Loucy (cell line): ENCODE measurements around the gene DRC1.

Experiments
- H2AFZ ChIP-seq: fragments of 200-600 bp; sonication (generic); 2 replicates; pipeline ENCODE4 v1.6.0; 2016; ENCODE audit warnings: antibody characterized with exemption, mild to moderate bottlenecking, low read length, moderate library complexity
- H3F3A ChIP-seq: fragments of 200-600 bp; 2 replicates; pipeline ENCODE4 v1.6.0; 2016; ENCODE audit warnings: antibody characterized with exemption, low read depth, mild to moderate bottlenecking
- H3K27me3 ChIP-seq: fragments of 200-600 bp; sonication (generic); 2 replicates; pipeline ENCODE4 v1.6.1; 2014; ENCODE audit warnings: low read length, mild to moderate bottlenecking; ENCODE audit not compliant: insufficient read depth, poor library complexity, severe bottlenecking
- H3K36me3 ChIP-seq: fragments of 200-600 bp; sonication (generic); 2 replicates; pipeline ENCODE4 v1.6.1; 2016; ENCODE audit warnings: low read length; ENCODE audit not compliant: insufficient read depth
- H3K4me1 ChIP-seq: fragments of 200-600 bp; sonication (generic); 2 replicates; pipeline ENCODE4 v1.5.1; 2014; ENCODE audit warnings: low read length, mild to moderate bottlenecking; ENCODE audit not compliant: insufficient read depth, poor library complexity, severe bottlenecking
- H3K4me2 ChIP-seq: fragments of 200-600 bp; sonication (generic); 2 replicates; pipeline ENCODE4 v1.6.0; 2014; ENCODE audit warnings: antibody characterized with exemption, low read length, low read depth, mild to moderate bottlenecking; ENCODE audit not compliant: poor library complexity, severe bottlenecking
- H3K4me3 ChIP-seq: fragments of 200-600 bp; sonication (generic); 2 replicates; pipeline ENCODE4 v1.5.1; 2014; ENCODE audit warnings: low read length, mild to moderate bottlenecking, mixed read lengths; ENCODE audit not compliant: poor library complexity, severe bottlenecking
- H3K79me2 ChIP-seq: fragments of 200-600 bp; sonication (generic); 2 replicates; pipeline ENCODE4 v1.6.1; 2014; ENCODE audit warnings: low read length; ENCODE audit not compliant: insufficient read depth
- H3K9ac ChIP-seq: fragments of 200-600 bp; sonication (generic); 2 replicates; pipeline ENCODE4 v1.6.0; 2014; ENCODE audit warnings: mild to moderate bottlenecking, low read depth, low read length, moderate library complexity; ENCODE audit not compliant: poor library complexity, severe bottlenecking
- H3K9me2 ChIP-seq: fragments of 200-600 bp; sonication (generic); replicated peaks from 2 replicates; pipeline ENCODE4 v1.6.1; 2016; ENCODE audit warnings: low read depth, low read length, mixed read lengths
- H3K9me3 ChIP-seq: fragments of 200-600 bp; sonication (generic); 2 replicates; pipeline ENCODE4 v1.6.1; 2014; ENCODE audit warnings: mild to moderate bottlenecking, antibody characterized with exemption, low read length, low read depth; ENCODE audit not compliant: insufficient read depth
- H4K20me1 ChIP-seq: fragments of 200-600 bp; sonication (generic); 2 replicates; pipeline ENCODE4 v1.6.0; 2014; ENCODE audit warnings: antibody characterized with exemption, low read length, mild to moderate bottlenecking; ENCODE audit not compliant: insufficient read depth, poor library complexity, severe bottlenecking
- EZH2phosphoT487 ChIP-seq: fragments of 200-600 bp; IDR thresholded peaks from 2 replicates; pipeline ENCODE4 v1.6.1; 2018; ENCODE audit warnings: antibody characterized with exemption, mild to moderate bottlenecking, moderate library complexity, borderline replicate concordance
- TF ChIP-seq, protein P1 (sequence below): fragments of 200-600 bp; sonication (generic); conservative IDR thresholded peaks from 2 replicates; pipeline ENCODE4 v1.5.1; 2014; ENCODE audit warnings: mild to moderate bottlenecking, antibody characterized with exemption, low read length

The DRC1 gene

DNA sequence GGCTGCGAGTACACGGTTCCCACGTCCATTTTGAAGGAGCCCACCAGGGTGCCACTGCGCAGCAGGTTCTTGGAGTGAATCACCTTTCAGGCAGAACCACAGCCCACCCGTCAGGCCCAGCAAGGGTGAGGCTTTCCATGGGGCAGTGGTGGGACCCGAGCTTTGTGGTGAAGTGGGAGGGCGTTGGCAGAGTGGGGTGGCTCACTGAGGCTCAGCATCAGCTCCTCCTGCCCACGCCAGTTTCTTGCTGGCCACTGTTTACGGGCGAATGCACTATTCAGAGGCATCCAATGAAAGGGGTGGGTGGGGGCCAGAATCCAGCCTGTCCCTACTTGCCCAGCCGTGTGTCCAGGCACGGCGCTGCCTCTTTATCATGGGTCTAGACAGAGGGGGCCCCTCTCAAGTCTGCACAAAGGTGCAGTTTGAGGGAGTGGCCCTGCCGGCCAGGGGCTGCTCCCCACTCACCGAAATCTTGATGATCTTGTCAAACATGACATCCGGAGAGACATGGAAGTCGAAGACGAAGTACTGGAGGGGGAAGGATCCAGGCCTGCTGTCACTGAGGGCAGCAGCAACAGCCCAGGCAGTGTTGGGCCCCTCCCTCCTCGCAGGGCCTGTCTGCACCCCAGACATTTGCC is 87.6 kb downstream of the DRC1 start:
- Histone ChIP-seq H3K9me3 (no peaks in the 10 kb centered on the region), H3K9me2 (no peaks in the 10 kb centered on the region)

DNA sequence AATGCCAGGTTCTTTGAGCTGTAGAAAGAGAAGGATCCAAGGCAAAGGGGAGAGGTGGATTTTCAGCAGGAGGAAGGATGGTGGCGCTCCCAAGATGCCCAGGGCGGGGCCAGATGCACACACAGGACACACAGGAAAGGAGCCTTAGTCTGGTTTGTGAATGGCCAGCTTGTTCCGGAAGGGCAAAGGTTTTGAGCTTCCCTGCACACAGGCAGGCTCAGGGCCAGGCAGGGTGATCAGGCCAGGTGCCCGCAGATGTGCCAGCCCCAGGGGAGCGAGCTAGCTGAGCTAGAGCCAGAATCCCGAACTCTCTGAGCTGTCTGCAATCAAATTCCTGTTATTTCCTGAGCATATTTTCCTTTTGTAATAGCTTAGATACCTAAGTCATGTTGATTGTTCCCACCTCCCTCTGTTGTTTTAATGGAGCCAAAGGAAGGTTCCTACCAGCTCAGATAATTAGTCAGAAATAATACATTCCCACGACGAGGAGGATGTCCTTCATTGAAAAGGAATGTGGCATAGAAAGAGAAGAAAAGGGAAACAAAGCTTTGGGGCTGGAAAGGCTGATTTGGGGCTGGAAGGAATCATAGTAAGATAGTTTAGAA is 89.9 kb downstream of the DRC1 start:
- no peaks in the 10 kb centered on the region for H4K20me1 ChIP-seq
- no peaks in the 10 kb centered on the region for H3K27me3 ChIP-seq

More for the DNA sequence above, 87.6 kb downstream of the DRC1 start:
- Histone ChIP-seq H3F3A (no peaks in the 10 kb centered on the region), H3K79me2 (no peaks in the 10 kb centered on the region), H3K4me1 (no peaks in the 10 kb centered on the region), H3K9ac (no peak overlapping the region), H3K27me3 (no peaks in the 10 kb centered on the region), H3K4me3 (no peak overlapping the region), H3K36me3 (no peaks in the 10 kb centered on the region), H2AFZ (no peak overlapping the region), H3K4me2 (no peak overlapping the region), H4K20me1 (no peaks in the 10 kb centered on the region)
- no peak for TF ChIP-seq EZH2phosphoT487
- TF ChIP-seq, protein P1, sequence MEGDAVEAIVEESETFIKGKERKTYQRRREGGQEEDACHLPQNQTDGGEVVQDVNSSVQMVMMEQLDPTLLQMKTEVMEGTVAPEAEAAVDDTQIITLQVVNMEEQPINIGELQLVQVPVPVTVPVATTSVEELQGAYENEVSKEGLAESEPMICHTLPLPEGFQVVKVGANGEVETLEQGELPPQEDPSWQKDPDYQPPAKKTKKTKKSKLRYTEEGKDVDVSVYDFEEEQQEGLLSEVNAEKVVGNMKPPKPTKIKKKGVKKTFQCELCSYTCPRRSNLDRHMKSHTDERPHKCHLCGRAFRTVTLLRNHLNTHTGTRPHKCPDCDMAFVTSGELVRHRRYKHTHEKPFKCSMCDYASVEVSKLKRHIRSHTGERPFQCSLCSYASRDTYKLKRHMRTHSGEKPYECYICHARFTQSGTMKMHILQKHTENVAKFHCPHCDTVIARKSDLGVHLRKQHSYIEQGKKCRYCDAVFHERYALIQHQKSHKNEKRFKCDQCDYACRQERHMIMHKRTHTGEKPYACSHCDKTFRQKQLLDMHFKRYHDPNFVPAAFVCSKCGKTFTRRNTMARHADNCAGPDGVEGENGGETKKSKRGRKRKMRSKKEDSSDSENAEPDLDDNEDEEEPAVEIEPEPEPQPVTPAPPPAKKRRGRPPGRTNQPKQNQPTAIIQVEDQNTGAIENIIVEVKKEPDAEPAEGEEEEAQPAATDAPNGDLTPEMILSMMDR, result no peak

DNA sequence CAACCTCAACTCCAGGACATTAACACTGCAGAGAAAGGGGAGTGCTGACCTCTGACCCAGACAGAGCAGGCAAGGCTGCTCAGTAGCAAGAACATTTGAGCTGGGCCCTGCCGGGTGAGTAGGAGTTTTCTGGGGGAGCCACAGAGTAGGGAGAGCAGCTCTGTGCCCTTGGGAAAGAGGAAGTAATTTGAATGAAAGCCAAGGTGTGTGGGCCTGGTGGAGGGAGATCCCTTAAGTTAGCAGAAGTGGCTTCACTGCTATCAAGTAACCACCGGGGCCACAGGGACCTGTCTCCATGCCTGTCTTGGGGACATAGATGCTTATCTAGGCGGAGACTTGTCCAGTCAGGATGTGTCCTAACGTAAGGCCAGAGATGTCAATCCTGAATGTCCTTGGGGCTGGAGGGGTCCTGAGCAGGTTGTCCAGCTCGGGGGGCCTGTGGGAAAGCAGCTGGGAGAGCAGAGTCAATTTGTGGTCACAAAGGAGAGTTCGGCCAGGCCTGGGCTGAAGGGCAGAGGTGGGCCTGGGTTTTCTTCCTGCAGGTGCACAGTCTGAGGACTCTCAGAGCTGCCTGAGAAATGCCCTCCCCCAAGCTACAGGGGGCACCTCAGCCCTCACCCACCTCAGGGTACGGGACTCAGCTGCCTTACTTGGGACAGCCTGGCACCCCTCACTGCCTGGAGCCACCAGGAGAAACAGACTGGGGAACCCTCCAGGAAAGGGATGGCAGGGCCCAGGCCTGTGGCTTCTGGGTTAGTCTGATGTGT is 91.2 kb downstream of the DRC1 start:
- Histone ChIP-seq H3F3A (no peaks in the 10 kb centered on the region), H3K4me1 (no peaks in the 10 kb centered on the region), H2AFZ (no peak overlapping the region), H3K9ac (no peak overlapping the region), H3K4me3 (no peak overlapping the region), H3K27me3 (no peaks in the 10 kb centered on the region), H3K79me2 (no peaks in the 10 kb centered on the region), H3K9me3 (no peaks in the 10 kb centered on the region), H3K4me2 (no peak overlapping the region), H4K20me1 (no peaks in the 10 kb centered on the region), H3K9me2 (no peaks in the 10 kb centered on the region), H3K36me3 (no peaks in the 10 kb centered on the region)
- TF ChIP-seq, protein P1, result no peak
- TF ChIP-seq EZH2phosphoT487, result no peak

More for the DNA sequence above, 89.9 kb downstream of the DRC1 start:
- Histone ChIP-seq H3F3A (no peaks in the 10 kb centered on the region), H2AFZ (no peak overlapping the region), H3K79me2 (no peaks in the 10 kb centered on the region), H3K36me3 (no peaks in the 10 kb centered on the region), H3K9ac (no peak overlapping the region), H3K9me3 (no peaks in the 10 kb centered on the region), H3K4me3 (no peak overlapping the region), H3K4me2 (no peak overlapping the region), H3K9me2 (no peaks in the 10 kb centered on the region), H3K4me1 (no peaks in the 10 kb centered on the region)
- TF ChIP-seq, protein P1, result no peak
- TF ChIP-seq EZH2phosphoT487, result no peak
